ENCODE data around the gene ISG15.
"Not testable (repeated sequence)": the region's sequence is repeated elsewhere in the genome, so short reads cannot be mapped to it uniquely, and the experiment has no call there.

ISG15 gene

GRCh38 chr1:995665-996633 is 17.3 kb upstream of the ISG15 start:
- no peak for DNase-seq

- no peak for DNase-seq
These were observed 16.2 kb upstream of the ISG15 start for GRCh38 chr1:996851-997712.

- DNase-seq: no peak
These were observed 15.6 kb upstream of the ISG15 start for GRCh38 chr1:997713-997992.

- DNase-seq: no peak
These were observed 15.1 kb upstream of the ISG15 start for GRCh38 chr1:997993-998744.

- DNase-seq: peak in 1 of 2 donors; percentile 32
These were observed 14.6 kb upstream of the ISG15 start for GRCh38 chr1:998745-998994.

GRCh38 chr1:998995-999724 is 14.1 kb upstream of the ISG15 start:
- peak in 1 of 2 donors; percentile 46 for DNase-seq

- DNase-seq: peak; percentile 73 to 77
These were observed 13.5 kb upstream of the ISG15 start, which contains the start of gene HES4 for GRCh38 chr1:999725-1000356. Gene HES4 (minus strand): TSS chr1:1000097. CDS start chr1:999973, 124 bp downstream.

GRCh38 chr1:1000357-1001056 is 12.8 kb upstream of the ISG15 start:
- peak; percentile 81 to 83 for DNase-seq

GRCh38 chr1:1001057-1001783 is 12.1 kb upstream of the ISG15 start:
- no peak for DNase-seq

- DNase-seq: no peak
These were observed 9.5 kb upstream of the ISG15 start for GRCh38 chr1:1003618-1004419.

GRCh38 chr1:1004420-1004779 is 8.9 kb upstream of the ISG15 start:
- no peak for DNase-seq

GRCh38 chr1:1004780-1005697 is 8.3 kb upstream of the ISG15 start:
- no peak for DNase-seq

GRCh38 chr1:1005774-1006304 is 7.5 kb upstream of the ISG15 start:
- DNase-seq: no peak

- DNase-seq: no peak
These were observed 6.8 kb upstream of the ISG15 start for GRCh38 chr1:1006305-1007159.

- DNase-seq: not testable (repeated sequence)
These were observed 3.2 kb upstream of the ISG15 start for GRCh38 chr1:1010131-1010530.

- no peak for DNase-seq
These were observed 1.8 kb upstream of the ISG15 start for GRCh38 chr1:1011396-1011949.

GRCh38 chr1:1012736-1013104 is 577 bp upstream of the ISG15 start:
- not testable (repeated sequence) for DNase-seq

All from CD4-positive, alpha-beta T cell treated with Interferon alpha-2 for 1 hour (primary cell).